GM12865 (cell line): ENCODE measurements around the gene HEG1.

ENCODE experiments used
- DNase-seq: peaks from one replicate; pipeline ENCODE4 v3.0.0; 2010; ENCODE audit warnings: low read depth
- H3K4me3 ChIP-seq: 2 replicates; pipeline ENCODE4 v1.5.1; 2011; ENCODE audit warnings: mild to moderate bottlenecking, low read depth, low read length, control low read depth
- TF ChIP-seq, protein P1 (sequence below): IDR thresholded peaks from 2 replicates; pipeline ENCODE4 v1.5.1; 2011; ENCODE audit warnings: low read length, control low read depth, low read depth, inconsistent platforms; ENCODE audit not compliant: insufficient read depth; ENCODE audit errors: missing control alignments

Gene HEG1

DNA sequence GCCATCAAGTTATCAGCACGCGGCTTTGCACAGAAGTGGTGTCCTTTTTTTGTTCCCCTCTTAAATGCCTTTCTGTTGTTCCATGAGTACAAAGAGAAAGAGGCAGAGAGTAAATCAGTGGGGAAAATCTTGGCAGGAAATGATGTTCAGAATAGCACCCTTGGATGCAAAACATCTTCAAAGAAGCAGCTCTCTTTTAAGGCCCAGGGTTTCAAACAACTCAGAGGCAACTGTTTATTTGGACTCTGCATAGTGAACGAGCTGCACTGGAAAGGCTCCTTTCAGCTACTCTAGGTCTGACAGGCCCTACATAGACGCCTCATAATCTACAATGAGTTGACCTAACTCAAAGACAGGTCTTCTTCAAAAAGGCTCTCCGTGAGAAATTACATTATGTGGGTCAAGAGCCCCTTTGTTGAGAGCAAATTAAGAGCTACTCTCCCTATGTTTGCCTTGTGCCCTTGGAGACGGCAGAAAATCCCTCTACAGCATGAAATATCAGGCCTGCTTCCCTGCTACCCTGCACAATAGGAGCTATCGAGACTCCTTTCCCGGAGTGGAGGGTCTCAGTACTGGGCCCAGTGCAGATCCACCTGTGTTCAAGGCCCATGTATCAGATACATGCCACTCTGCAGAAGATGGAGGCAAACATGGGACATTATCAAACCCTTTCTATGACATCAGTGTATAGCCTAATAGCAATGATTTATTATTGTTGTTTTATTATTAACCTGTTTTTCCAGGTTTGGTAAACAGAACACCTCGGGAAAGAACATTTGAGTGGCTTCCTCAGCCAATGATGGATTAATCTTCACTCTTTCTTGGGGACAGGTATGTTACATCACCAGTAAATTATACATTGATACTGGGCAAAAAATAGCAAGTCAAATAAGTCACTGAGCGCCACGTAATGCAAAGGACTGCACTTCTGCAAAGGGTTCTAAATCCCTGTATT, 53.1 kb downstream of the HEG1 start:
- no peak for DNase-seq
- TF ChIP-seq, protein P1, sequence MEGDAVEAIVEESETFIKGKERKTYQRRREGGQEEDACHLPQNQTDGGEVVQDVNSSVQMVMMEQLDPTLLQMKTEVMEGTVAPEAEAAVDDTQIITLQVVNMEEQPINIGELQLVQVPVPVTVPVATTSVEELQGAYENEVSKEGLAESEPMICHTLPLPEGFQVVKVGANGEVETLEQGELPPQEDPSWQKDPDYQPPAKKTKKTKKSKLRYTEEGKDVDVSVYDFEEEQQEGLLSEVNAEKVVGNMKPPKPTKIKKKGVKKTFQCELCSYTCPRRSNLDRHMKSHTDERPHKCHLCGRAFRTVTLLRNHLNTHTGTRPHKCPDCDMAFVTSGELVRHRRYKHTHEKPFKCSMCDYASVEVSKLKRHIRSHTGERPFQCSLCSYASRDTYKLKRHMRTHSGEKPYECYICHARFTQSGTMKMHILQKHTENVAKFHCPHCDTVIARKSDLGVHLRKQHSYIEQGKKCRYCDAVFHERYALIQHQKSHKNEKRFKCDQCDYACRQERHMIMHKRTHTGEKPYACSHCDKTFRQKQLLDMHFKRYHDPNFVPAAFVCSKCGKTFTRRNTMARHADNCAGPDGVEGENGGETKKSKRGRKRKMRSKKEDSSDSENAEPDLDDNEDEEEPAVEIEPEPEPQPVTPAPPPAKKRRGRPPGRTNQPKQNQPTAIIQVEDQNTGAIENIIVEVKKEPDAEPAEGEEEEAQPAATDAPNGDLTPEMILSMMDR = no peak
- H3K4me3 ChIP-seq = no peak overlapping the region

DNA sequence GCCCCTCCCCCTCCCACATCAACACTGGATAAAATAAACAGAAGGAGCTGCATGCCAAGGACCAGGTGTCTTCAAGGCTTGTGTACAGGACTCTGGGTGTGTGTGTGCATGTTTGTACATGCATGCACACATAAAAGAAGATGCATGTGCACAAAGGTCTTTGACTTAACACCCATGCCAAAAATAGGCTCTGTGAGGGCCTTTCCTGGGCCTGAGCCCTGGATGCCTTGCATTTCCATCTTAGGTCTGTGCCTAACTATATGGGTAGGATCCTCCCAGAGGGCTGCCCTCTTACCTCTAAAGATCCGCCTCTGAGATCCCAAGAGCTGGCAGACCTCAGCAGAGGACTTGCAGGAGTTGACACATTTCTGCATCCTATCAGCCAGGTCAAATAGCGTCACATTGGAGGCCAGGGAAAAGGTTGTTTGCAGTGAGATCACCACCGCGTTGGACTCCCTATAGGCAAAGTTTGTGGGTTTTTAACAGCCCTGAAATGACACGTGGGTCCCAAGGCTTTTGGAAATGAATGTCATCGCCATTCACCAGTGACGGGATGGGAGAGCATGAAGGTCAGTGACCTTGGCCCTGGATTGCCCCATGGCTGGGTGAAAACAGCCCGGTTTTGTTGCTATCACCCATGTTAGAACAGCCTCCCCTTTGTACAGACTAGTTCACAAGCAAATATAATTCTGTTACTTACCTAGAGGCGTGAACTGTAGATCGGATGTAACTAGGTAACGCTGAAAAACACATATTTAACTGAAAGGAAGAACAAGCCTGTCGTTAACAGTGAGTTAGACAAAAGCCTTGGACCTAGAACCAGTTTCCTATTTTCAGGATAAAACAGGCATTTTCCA, 54.0 kb downstream of the HEG1 start:
- no peak overlapping the region for H3K4me3 ChIP-seq
- DNase-seq = no peak
- TF ChIP-seq, protein P1 = no peak

DNA sequence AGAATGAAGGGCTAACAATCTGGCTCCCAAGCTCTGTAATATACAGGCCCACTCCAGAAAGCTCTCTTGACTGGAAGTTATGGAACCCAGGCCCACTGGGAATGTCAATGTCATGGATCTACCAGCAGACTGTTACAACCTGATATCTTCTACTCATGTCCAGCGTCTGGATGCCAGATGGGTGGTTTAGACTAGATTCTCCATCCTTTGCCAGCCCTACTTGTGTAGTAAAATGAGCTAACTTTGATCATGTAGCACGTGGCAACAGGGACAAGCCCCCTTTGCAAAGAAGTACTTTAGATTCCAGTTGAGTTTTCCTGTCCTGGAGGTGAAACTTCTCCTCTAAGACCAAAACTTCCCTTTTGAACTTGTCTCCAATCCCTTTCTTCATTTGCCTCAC, 55.1 kb downstream of the HEG1 start:
- DNase-seq = no peak
- TF ChIP-seq, protein P1 = no peak
- H3K4me3 ChIP-seq = no peak overlapping the region

DNA sequence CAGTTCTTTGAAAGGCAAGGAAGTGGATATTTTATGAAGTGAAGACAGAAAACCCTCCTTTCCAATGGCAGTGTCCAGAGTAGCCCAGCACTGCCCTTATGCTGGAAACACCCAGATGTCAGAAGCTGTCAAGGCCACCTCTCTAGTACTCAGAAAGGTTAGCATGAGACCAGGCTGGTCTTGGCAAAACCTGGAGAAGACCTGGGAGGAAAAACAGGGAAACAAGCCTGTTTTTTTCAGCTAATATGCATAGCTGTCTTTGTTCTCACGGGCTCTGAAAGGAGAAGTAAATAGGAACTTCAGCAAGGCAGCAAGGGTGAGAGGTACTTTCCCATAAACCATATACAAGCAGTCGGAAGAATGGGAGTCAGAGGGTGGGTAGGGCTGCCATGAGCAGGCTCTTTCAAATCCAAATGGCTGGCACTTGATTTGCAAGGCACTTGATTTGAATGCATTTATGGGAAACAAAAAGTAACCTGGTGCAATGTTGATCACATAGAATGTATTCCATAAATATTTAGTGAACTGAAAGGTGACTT, 55.8 kb downstream of the HEG1 start:
- TF ChIP-seq, protein P1 = no peak
- H3K4me3 ChIP-seq = no peak overlapping the region
- DNase-seq = no peak

DNA sequence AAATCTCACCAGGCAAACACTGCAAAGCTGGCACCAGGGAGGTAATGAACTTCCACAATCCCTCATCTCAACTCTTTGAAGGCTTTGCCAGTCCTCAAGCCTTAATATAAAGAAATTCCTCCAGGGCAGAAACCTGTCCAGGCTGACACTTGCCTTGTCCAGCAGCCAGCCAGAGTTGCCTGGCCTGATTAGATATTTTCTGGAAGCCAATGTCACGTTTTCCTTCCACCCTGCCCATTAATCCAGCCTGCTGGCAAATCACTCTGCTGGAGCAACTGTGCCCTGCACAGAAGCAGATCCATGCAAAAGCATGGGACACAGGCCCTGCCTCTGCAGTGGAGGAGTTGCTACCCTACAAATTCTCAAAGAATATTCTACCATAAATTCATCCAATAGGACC, 56.5 kb downstream of the HEG1 start:
- no peak overlapping the region for H3K4me3 ChIP-seq
- DNase-seq = no peak
- TF ChIP-seq, protein P1 = no peak

DNA sequence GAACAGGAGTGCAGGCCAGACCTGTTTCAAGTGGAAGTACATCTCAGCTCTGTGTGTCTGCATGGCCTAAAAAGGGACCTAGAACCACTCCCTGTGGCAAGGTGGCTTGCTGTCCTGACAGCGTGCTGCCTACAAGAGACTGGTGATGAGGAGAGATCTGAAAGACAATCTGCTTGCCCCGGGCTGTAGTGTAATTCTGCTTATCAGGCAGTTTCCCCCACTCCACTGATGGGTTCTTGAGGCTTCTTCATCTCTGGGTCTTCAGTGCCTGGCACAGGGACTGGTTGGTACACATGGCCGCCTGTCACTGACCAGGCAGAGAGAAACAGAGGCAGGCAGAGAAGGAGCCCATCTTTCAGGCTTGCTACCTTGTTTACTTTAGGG, 57.6 kb downstream of the HEG1 start:
- TF ChIP-seq, protein P1 = no peak
- DNase-seq = no peak
- no peak overlapping the region for H3K4me3 ChIP-seq
